Measurements from ENCODE around the gene EPHB6.

EPHB6 gene

DNA sequence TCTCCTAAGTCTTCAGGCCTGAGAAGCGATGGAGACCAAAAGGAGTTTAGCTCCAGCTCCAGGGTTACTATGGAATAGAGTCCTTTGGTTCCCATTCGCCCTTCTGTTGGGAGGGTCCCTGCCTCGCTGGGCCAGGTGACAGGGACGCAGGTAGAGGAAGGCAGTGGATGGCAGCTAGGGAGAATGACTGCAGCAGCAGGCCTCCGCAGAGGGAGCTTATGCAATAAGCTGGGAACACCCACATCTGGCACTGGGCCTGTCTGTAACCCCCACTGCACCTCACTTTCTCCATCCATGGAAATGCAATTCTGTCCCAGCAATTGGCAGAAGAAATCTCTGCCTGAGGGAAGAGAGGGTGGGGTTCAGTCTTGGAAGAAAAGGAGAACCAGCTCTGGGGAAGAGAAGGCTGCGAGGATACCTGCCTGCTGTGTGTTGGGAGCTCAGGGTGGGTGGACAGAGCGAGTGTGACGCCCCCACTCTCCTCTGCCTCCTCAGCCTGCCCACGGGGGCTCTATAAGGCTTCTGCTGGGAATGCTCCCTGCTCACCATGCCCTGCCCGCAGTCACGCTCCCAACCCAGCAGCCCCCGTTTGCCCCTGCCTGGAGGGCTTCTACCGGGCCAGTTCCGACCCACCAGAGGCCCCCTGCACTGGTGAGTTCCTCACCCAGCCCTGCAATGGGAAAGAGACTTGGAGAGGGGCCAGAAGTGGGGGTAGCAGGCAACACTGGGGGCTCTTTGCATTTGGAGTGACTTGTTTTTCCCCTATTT is 10.3 kb downstream of the EPHB6 start:
- no peak for DNase-seq

DNA sequence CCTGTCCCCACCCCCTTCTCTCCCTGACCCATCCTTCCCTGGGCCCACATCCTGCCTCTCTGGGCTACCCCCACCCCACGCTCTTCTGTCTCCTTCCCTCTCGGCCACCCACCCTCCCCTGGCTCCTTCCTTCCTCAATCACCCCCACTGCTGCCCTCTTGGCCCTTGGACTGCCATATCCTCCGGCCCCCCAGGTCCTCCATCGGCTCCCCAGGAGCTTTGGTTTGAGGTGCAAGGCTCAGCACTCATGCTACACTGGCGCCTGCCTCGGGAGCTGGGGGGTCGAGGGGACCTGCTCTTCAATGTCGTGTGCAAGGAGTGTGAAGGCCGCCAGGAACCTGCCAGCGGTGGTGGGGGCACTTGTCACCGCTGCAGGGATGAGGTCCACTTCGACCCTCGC is 10.9 kb downstream of the EPHB6 start:
- DNase-seq, result no peak

DNA sequence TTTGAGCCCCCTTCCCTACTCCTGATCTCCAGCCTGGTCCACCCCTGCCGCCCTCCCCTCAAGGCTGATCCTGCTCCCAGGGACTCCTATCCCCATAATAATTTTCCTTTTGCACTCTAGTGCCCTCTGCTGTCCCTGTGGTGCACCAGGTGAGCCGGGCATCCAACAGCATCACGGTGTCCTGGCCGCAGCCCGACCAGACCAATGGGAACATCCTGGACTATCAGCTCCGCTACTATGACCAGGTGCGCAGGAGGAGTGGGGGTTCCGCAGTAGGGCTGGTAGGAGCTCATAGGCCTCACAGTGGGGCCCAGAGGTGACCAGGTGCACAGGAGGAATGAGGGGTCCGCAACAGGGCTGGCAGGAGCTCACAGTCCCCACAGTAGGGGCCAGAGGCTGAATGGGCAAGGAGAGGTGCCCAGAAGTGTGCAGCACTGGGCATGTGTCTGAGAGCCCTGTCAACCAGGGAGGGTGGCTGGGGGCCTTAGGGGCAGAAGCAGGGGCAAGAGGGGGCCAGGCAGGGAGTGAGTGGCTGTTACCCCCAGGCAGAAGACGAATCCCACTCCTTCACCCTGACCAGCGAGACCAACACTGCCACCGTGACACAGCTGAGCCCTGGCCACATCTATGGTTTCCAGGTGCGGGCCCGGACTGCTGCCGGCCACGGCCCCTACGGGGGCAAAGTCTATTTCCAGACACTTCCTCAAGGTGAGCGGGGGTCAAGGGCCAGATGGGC is 11.7 kb downstream of the EPHB6 start:
- no peak for DNase-seq

DNA sequence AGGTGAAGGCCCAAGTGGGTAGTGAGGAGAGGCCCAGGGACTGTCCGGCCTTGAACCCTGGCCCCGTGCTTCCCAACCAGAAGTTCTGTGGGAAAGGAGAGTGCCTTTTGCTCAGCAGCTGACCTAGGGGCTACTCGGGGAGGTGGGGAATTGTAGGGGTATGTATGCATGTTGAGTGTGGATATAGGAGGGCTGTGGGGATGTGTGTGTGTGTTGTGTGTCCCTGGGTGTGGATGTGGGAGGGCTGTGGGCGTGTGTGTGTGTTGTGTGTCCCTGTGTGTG is 12.2 kb downstream of the EPHB6 start:
- DNase-seq, result no peak

DNA sequence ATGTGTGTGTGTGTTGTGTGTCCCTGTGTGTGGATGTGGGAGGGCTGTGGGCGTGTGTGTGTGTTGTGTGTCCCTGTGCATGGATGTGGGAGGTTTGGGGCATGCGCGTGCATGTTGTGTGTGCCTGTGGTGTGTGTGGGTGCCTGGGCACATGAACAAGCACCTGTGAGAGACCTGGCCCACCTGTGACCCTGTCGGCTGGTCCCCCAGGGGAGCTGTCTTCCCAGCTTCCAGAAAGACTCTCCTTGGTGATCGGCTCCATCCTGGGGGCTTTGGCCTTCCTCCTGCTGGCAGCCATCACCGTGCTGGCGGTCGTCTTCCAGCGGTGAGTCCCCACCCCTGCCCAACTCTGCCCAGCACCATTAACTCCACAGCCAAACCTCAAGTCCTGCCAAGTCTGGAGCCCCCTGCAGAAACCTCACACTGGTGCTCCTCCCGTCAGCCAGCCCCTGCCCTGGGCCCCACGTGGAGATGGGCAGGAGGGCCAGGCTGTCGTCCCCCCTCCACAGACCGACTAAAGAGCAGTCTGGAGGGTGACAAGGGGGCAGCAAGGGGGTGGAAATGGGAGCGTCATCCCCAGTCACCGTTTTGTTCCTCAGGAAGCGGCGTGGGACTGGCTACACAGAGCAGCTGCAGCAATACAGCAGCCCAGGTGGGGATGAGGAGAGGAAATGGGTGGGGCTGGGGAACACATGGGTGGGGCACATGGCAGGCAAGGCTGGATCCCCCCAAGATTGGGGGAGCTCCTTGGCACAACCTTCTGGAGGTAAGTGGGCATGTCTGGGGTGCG is 12.7 kb downstream of the EPHB6 start:
- no peak for DNase-seq

DNA sequence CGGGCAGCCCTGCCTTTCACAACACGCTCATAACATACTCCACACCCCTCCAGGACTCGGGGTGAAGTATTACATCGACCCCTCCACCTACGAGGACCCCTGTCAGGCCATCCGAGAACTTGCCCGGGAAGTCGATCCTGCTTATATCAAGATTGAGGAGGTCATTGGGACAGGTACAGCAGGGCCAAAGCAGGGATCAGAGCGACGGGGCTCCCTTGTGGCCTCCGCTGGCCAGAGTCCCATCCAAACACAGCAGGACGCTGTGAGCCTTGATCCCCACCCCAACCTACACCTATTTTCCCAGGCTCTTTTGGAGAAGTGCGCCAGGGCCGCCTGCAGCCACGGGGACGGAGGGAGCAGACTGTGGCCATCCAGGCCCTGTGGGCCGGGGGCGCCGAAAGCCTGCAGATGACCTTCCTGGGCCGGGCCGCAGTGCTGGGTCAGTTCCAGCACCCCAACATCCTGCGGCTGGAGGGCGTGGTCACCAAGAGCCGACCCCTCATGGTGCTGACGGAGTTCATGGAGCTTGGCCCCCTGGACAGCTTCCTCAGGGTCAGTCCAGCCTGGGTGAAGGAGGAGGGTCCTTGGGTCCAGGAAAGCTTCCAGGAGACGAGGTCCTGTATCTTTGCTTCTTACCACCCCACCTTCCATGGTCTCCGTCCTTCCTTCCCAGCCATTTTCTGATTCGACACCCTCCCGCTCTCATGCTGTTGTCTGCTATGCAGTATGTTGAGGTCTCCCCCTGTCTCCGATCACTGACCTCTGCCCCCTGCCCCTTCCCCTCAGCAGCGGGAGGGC is 13.5 kb downstream of the EPHB6 start:
- no peak for DNase-seq

DNA sequence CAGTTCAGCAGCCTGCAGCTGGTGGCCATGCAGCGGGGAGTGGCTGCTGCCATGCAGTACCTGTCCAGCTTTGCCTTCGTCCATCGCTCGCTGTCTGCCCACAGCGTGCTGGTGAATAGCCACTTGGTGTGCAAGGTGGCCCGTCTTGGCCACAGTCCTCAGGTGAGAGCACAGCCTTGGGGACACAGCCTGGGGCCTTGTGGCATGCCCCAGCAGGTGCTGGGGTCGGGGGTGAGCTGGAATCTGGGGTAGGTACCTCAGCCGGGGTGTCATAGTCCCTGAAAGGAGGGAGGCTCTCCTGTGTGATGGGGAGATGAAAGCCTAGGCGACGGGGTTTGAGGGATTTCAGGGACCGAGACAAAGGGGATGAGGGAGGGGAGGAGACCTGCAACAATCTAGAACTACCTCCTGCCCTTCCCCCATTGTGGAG is 14.1 kb downstream of the EPHB6 start:
- DNase-seq, result no peak

DNA sequence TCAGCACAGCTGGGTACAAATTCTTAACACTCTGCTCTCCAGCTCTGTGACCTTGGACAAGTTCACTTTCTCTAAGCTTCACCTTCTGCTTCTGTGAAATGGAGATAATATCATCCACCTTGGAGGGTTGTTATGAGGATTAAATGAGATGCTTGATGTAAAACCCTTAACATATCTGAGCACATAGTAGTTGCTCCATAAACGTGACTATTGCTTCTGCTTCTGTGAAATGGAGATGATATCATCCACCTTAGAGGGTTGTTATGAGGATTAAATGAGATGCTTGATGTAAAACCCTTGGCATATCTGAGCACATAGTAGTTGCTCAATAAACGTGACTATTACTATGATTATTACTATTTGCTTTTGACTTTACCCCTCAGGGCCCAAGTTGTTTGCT is 14.6 kb downstream of the EPHB6 start:
- DNase-seq, result no peak

DNA sequence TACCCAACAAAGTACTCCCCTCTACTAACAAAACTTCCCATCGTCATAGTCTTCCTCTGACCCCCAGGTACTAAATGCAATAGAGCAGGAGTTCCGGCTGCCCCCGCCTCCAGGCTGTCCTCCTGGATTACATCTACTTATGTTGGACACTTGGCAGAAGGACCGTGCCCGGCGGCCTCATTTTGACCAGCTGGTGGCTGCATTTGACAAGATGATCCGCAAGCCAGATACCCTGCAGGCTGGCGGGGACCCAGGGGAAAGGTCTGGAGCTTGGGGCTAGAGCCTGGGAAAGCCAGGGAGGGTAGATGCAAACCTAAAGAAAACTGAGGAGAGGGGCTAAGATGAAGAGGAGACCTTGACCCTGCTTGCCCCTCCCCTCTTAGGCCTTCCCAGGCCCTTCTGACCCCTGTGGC is 15.3 kb downstream of the EPHB6 start:
- no peak for DNase-seq

DNA sequence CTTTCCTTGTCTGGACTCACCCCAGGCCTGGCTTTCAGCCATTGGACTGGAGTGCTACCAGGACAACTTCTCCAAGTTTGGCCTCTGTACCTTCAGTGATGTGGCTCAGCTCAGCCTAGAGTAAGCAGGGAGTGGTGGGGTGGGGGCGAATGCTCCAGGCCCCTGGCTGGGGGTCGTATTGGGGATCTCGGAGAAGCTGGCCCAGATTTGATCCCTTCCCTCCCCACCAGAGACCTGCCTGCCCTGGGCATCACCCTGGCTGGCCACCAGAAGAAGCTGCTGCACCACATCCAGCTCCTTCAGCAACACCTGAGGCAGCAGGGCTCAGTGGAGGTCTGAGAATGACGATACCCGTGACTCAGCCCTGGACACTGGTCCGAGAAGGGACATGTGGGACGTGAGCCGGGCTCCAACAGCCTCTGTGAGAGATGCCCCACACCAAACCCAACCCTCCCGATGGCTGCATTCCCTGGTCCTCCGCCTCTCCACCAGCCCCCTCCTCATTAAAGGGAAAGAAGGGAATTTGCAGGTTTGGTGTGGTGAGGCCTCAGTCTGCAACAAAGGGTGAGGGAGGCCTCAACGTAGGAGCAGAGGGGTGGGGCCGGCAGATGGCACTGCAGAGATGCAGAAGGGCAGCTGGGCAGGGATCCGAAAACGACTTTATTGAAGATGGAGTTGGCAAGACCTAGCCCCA is 15.8 kb downstream of the EPHB6 start:
- DNase-seq, result no peak

DNA sequence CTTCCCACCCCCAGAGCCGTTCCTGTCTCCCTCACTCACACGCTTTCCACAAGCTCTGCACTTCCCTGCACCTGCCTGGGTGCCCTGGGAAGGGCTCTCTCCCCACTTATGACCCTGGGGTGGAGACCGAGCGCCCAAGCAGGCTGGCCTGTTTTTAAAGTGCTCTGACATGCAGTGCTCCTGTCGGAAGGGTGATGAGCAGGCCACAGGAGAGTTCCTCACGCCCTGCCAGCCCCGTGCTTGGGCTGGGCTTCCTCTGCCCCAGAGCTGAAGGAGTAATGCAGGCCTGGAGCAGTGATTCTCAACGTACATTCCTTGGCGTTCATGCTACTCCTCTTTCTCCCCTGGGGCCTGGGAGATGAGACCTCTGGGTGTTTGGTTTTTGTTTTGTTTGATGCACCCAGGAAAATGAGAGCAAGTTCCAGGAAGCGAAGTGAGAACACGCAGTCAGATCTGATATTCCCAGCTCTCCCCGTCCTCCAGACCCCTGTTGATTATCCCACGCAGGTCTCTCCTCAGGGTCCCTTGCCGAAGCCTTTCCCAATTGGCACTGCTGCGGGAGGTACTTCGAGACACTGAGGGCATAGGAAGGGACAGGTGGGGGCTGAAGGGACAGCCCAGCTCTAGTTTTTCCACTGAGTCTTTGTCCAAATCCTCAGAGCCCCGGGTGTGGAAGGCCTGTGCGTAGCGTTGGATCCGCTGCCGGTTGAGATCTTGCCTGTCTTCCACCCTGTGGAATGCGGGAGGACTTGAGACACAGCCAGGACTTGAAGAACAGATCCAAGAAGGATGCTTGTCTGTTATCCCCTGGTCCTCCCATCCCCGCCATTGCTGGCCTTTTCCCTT is 16.6 kb downstream of the EPHB6 start:
- DNase-seq, result no peak

DNA sequence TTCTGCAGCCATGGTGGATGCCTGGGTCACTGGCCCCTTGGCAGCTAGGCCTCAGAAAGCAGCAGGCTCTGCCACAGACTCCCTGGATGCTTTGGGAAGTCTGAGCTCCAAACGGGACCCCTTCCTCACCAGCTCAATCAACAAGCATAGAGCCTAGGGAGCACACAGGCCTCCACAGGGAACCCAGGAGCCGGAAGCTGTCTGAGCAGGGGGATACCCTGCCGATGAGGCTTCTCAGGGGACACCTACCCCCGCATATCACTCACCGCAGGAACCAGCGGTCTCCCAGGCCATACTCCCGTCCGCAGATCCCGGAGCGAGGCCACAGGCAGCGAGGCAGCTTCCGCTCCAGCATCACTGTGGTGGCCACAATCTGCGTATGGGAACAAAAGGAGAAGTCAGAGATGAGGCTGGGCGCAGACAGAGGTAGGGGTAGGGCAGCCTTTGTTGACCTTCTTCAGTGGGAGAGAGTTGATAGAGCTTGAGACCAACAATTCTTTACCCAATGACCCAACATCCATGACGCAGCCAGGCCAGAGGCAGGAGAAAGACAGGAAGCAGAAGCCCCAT is 17.3 kb downstream of the EPHB6 start:
- DNase-seq, result no peak

DNA sequence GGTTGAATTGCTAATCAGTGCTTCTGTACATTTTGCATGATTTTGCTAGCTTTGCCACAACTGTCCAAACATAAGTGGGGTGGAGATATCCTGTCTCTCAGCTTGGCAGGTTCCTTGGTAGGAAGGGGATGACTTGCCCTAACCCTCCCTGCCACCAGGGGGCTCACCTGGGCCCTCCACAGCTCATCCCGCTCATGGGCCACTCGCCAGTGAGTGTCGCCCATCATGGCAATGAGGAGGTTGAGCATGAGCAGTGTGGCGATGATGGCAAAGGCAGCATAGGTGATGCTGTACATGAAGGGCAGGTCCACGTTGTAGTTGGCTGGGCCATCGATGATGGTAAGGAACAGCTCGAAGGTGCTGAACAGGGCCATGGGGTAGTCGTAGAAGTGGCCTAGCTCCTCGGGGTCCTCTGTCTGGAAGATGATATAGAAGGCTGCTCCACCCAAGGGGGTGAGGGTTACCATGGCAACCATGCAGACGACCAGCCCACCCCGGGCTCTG is 18.5 kb downstream of the EPHB6 start:
- no peak for DNase-seq

DNA sequence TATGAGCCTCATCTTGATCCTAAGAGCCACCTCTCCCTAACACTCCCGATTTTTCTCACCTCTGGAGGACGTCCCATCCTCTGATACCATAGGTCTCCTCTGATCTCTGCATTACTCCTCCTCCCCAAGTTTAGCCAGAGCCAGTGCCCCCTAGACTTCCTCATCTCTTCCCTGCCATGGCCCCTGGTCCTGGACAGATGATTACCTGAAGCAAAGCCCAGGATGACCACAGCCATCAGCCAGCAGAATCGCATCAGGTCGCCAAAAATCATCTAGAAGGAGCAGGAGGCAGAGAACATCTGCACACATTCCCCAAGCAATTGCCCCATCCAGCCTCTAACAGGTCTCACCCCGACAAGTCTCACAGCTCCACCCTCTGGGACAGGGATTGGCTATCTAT is 19.0 kb downstream of the EPHB6 start:
- DNase-seq, result no peak

DNA sequence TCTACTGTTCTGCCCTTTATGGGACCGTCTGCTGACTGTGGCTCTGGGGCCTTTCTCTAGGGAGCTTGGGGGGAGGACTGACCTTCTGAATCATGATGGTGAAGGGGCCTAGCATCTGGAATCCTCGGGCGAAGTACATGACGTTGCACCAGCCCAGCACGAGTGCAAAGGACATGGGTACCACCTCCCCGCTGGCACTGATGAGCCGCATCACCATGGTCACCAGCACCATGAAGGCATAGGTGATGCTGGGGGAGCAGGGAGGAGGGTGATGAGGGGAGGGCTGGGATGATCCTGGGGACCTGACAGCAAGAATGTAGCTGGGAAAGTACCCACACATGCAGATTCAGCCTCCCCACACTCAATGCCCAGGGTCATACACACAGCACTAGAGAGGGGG is 19.5 kb downstream of the EPHB6 start:
- DNase-seq, result no peak

DNA sequence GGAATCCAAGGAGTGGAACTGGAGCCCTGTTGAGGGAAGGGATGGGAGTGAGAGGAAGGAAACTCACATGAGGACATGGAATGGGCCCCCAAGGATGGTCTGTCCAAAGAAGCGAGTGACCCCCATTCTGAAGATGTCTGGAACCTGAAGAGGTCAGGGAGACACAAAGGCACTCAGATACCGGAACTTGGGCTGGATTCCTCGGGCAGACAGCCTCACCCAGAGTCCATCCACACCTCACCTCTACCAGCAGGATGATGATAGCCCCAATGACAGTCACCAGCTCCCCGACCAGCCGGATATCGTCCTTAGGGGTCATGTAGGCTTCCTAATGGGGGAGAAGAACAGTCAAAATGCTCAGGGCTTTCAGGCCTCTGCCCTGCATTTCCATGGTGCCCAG is 20.0 kb downstream of the EPHB6 start:
- no peak for DNase-seq

DNA sequence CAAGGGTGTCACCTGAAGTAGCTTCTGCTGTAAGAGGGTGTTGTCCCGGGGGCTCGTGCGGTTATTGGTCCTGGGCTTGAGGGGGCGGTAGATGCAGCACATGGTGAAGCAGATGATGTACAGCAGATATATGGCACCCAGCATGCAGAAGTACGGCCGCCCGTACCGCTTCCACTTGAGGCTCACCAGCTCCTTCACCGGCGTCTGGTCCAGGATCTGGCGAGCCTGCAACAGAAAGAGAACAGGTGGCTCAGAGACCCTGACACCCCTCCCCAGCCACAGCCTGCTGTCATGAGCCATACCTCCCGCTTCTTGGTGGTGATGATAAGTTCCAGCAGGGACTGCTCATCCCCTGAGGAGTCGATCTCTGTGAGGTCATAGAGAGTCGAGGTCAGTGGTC is 20.6 kb downstream of the EPHB6 start:
- DNase-seq, result no peak

DNA sequence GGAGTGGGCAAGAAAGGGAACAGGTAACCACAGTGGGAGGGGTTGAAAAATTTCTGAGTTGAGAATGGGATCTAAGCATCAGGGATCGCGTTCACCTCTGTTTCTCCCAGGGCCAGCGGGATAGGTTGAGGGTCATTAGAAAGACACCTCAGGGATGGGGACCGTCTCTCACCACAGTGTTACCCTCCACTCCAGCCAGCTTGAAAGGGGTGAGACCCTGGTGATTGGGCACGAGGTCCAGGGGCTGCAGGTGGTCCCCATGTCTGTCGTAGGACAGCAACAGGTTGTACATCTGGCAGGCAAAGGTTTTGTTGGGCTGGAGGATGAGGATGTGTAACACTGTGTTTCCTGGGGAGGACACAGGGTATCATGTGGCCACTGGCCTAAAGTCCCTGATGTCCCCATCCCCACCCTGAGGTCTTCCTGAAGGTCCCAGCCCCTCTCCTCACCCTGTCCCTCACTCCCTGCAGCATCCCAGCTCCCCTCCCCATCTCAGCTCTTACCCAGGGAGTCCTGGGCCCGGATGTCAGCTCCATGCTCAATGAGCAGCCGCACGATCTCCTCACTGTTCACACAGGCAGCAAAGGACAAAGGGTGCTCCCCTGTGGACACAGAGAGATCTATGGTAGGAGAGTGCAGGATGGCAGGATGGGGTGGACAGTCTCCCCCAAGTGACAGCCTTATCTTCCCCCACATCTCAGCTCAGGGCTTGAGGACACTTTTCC is 21.5 kb downstream of the EPHB6 start:
- DNase-seq, result no peak

DNA sequence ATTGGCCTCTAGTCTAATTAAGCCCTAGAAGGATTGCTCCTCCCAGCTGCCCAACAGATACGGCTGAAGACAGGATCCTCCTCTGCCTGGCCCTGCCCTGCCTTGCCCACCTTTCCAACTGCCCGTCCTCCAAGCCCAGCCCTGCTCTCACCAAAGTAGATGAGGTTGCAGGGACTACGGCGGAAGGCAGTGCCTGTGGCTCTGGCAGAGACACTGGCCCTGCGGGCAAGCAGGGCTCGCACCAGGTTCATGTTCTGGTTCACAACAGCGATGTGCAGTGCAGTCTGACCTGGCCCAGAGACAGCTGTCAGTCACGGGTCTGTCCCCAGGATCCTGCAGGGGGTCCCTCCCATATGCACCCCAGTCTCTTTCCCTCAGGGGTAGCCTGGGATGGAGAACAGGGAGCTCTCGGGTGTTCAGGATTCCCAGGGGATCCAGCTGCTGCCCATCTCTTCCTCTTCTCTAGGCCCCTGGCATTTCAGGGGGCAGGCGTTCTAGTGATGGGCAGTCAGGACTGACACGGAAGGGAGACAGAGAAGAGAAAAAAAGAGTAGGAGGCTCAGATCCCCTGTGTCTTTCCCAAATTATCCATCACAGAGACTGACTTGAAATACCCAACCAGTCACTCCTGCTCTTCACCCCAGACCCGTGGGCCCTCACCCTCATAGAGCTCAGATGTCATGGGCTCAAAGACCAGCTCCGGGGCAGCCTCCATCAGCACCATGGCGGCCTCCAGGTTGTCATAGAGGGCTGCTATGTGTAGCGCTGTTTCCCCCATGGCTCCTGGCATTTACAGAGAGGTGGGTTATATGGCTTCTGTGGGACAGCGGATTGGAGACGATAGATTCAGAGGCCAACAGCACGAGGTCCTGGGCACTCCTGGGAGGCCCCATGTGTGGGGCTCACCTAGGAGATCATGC is 22.4 kb downstream of the EPHB6 start:
- no peak for DNase-seq
